H1 (cell line): ENCODE measurements around the gene CRACDL. TPM values are rescaled to one million over a fixed set of nuclear protein-coding genes. Genes with fewer than 3 reads are reported as not detected.
A peak's percentile ranks its signal among the peaks of the same experiment; 100 is the strongest.

Experiments
- CTCF ChIA-PET: fragments of 300-600 bp; sonication (Branson Sonifier 250); formaldehyde crosslinking; loops from one replicate; lab custom pipeline; 2021; ENCODE audit not compliant: partially characterized antibody; lab: Charles Lee
- POLR2A ChIA-PET: fragments of 300-600 bp; sonication (Branson Sonifier 250); formaldehyde crosslinking; loops from one replicate; lab custom pipeline; 2021; ENCODE audit warnings: inconsistent platforms; ENCODE audit not compliant: partially characterized antibody; lab: Charles Lee
- DNase-seq, 2 experiments: peaks; one replicate each; pipeline versions ENCODE4 v3.0.0 to v3.0.0-alpha.2; 2010 to 2022; ENCODE audit warnings: low spot score in 2 of 2, low read depth in 1 of 2, mixed read lengths in 1 of 2
- FAIRE-seq: peaks from 2 replicates; lab custom pipeline; 2011; peaks lifted over from hg19 to GRCh38; lab: Jason Lieb, UNC
- H2AFZ ChIP-seq: 2 replicates; pipeline ENCODE4 v1.8.1; 2012; ENCODE audit warnings: low read length, inconsistent platforms
- H2AK5ac ChIP-seq: 2 replicates; pipeline ENCODE4 v1.6.1; 2013; ENCODE audit warnings: low read depth, low read length
- H2BK120ac ChIP-seq: replicated peaks from 2 replicates; pipeline ENCODE3; 2013; ENCODE audit warnings: low read depth, low read length, inconsistent platforms
- H2BK12ac ChIP-seq: 2 replicates; pipeline ENCODE4 v1.6.1; 2013; ENCODE audit warnings: low read depth, low read length
- H2BK15ac ChIP-seq: 2 replicates; pipeline ENCODE4 v1.6.1; 2013; ENCODE audit warnings: low read length
- H2BK20ac ChIP-seq: 2 replicates; pipeline ENCODE4 v1.6.1; 2013; ENCODE audit warnings: low read length
- H2BK5ac ChIP-seq: 2 replicates; pipeline ENCODE4 v1.6.1; 2013; ENCODE audit warnings: low read depth, low read length
- H3K14ac ChIP-seq: 2 replicates; pipeline ENCODE4 v1.6.1; 2013; ENCODE audit warnings: inconsistent platforms; ENCODE audit not compliant: insufficient read length
- H3K18ac ChIP-seq: 2 replicates; pipeline ENCODE4 v1.6.1; 2013; ENCODE audit warnings: low read length; ENCODE audit errors: extremely low read depth
- H3K23ac ChIP-seq: 2 replicates; pipeline ENCODE4 v1.6.1; 2013; ENCODE audit warnings: inconsistent platforms; ENCODE audit not compliant: insufficient read length
- H3K23me2 ChIP-seq: 2 replicates; pipeline ENCODE4 v1.6.1; 2013; ENCODE audit warnings: low read depth, low read length
- H3K27ac ChIP-seq: 2 replicates; pipeline ENCODE4 v1.6.1; 2011; ENCODE audit warnings: low read depth, low read length, inconsistent platforms
- H3K27me3 ChIP-seq, 4 experiments: replicated peaks in 1 of 4; 1 replicate in 1 of 4; 2 replicates in 3 of 4; pipeline versions ENCODE4 v1.6.1 to v1.8.1; 2011 to 2013; ENCODE audit warnings: low read length in 3 of 4, mild to moderate bottlenecking in 3 of 4, inconsistent platforms in 2 of 4, mixed read lengths in 2 of 4, moderate library complexity in 1 of 4; ENCODE audit not compliant: control insufficient read depth in 3 of 4, insufficient read depth in 3 of 4; ENCODE audit errors: extremely low read depth in 1 of 4
- H3K36me3 ChIP-seq, 4 experiments: 2 replicates each; pipeline versions ENCODE4 v1.6.1 to v1.8.1; 2011 to 2013; ENCODE audit warnings: mild to moderate bottlenecking in 4 of 4, low read length in 3 of 4, moderate library complexity in 2 of 4, control low read depth in 1 of 4, inconsistent platforms in 1 of 4; ENCODE audit not compliant: insufficient read depth in 4 of 4, control insufficient read depth in 2 of 4
- H3K4ac ChIP-seq: replicated peaks from 2 replicates; pipeline ENCODE3; 2013; ENCODE audit warnings: low read length, low read depth, mixed read lengths, inconsistent platforms; ENCODE audit not compliant: insufficient read length
- H3K4me1 ChIP-seq, 4 experiments: replicated peaks in 1 of 4; 1 replicate in 1 of 4; 2 replicates in 3 of 4; pipeline versions ENCODE4 v1.6.1 to v1.8.1; 2011 to 2013; ENCODE audit warnings: low read length in 3 of 4, inconsistent platforms in 2 of 4, mixed read lengths in 1 of 4; ENCODE audit not compliant: insufficient read depth in 4 of 4, control insufficient read depth in 3 of 4
- H3K4me2 ChIP-seq, 2 experiments: 2 replicates each; pipeline versions ENCODE4 v1.6.1 to v1.8.1; 2011 to 2013; ENCODE audit warnings: low read depth in 2 of 2, low read length in 2 of 2, control low read depth in 1 of 2, inconsistent platforms in 1 of 2, mild to moderate bottlenecking in 1 of 2; ENCODE audit not compliant: insufficient read depth in 1 of 2
- H3K4me3 ChIP-seq, 4 experiments: fragments of 200-600, 300-600 bp in 1 of 4; sonication (generic), shearing (Covaris generic), sonication (Bioruptor Twin) in 1 of 4; 2 replicates each; pipeline versions ENCODE4 v1.5.1 to v1.8.1; 2011 to 2016; ENCODE audit warnings: low read length in 4 of 4, low read depth in 3 of 4, control low read depth in 2 of 4, inconsistent platforms in 2 of 4, mild to moderate bottlenecking in 2 of 4, mixed read lengths in 1 of 4, moderate library complexity in 1 of 4; ENCODE audit not compliant: insufficient read depth in 2 of 4; ENCODE audit errors: extremely low read depth in 1 of 4
- H3K56ac ChIP-seq: replicated peaks from 2 replicates; pipeline ENCODE3; 2013; ENCODE audit warnings: low read depth, mild to moderate bottlenecking, mixed read lengths, low read length, inconsistent platforms; ENCODE audit not compliant: insufficient read length
- H3K79me1 ChIP-seq: 2 replicates; pipeline ENCODE4 v1.6.1; 2013; ENCODE audit warnings: low read depth, low read length, control low read depth
- H3K79me2 ChIP-seq, 2 experiments: 2 replicates each; pipeline versions ENCODE4 v1.6.1 to v1.8.1; 2012 to 2013; ENCODE audit warnings: low read length in 2 of 2, mild to moderate bottlenecking in 2 of 2, inconsistent platforms in 1 of 2; ENCODE audit not compliant: insufficient read depth in 2 of 2, control insufficient read depth in 1 of 2
- H3K9ac ChIP-seq, 4 experiments: replicated peaks in 1 of 4; 1 replicate in 1 of 4; 2 replicates in 3 of 4; pipeline versions ENCODE4 v1.6.1 to v1.8.1; 2011 to 2013; ENCODE audit warnings: low read depth in 3 of 4, low read length in 3 of 4, control low read depth in 2 of 4, mild to moderate bottlenecking in 2 of 4, moderate library complexity in 2 of 4, inconsistent platforms in 1 of 4; ENCODE audit errors: extremely low read depth in 1 of 4
- H3K9me3 ChIP-seq, 2 experiments: 2 replicates each; pipeline versions ENCODE4 v1.6.1 to v1.8.1; 2012 to 2013; ENCODE audit warnings: mild to moderate bottlenecking in 2 of 2, moderate library complexity in 2 of 2, control low read depth in 1 of 2, inconsistent platforms in 1 of 2, low read depth in 1 of 2, low read length in 1 of 2, mixed read lengths in 1 of 2; ENCODE audit not compliant: insufficient read depth in 2 of 2
- H4K20me1 ChIP-seq, 2 experiments: replicated peaks in 1 of 2; 2 replicates each; pipeline versions ENCODE3 to v1.8.1; 2011 to 2013; ENCODE audit warnings: inconsistent platforms in 2 of 2, low read length in 2 of 2, mild to moderate bottlenecking in 1 of 2; ENCODE audit not compliant: insufficient read depth in 2 of 2, control insufficient read depth in 1 of 2
- H4K5ac ChIP-seq: 2 replicates; pipeline ENCODE4 v1.6.1; 2013; ENCODE audit warnings: low read length, low read depth, mixed read lengths, inconsistent platforms; ENCODE audit not compliant: insufficient read length
- H4K8ac ChIP-seq: 2 replicates; pipeline ENCODE4 v1.8.0; 2013; ENCODE audit warnings: mild to moderate bottlenecking, moderate library complexity, low read length, inconsistent platforms; ENCODE audit not compliant: insufficient read depth; ENCODE audit errors: extremely low read depth
- H4K91ac ChIP-seq: replicated peaks from 2 replicates; pipeline ENCODE3; 2013; ENCODE audit warnings: low read length, mixed read lengths, inconsistent platforms; ENCODE audit not compliant: insufficient read length
- KDM5A ChIP-seq: fragments of 200-600 bp; IDR thresholded peaks from 2 replicates; pipeline ENCODE4 v1.7.1; 2012; ENCODE audit warnings: mild to moderate bottlenecking, low read length, inconsistent platforms, mixed read lengths
- WGBS, 2 experiments: shearing (Covaris generic) in 1 of 2; methylation state at CpG; one replicate each; pipeline versions ENCODE4 v1.1.6 to v1.1.7; 2013 to 2015; ENCODE audit warnings: low lambda C conversion rate in 2 of 2, mixed read lengths in 2 of 2, inconsistent platforms in 1 of 2, low coverage in 1 of 2, missing lambda C conversion rate in 1 of 2; ENCODE audit not compliant: insufficient replicate concordance in 2 of 2, insufficient coverage in 1 of 2, insufficient read length in 1 of 2; ENCODE audit errors: extremely low coverage in 1 of 2, missing lambda C conversion rate in 1 of 2; 5-methylcytosine and 5-hydroxymethylcytosine counted together
- polyA plus RNA-seq, 7 experiments: library from polyadenylated mRNA; depleted of rRNA in 3 of 7; stranded (reverse) in 5 of 7; unstranded in 2 of 7; fragments of >200 nt in 5 of 7; fragments of 200-250 nt in 2 of 7; gene quantifications; 1 replicate in 5 of 7; 2 replicates in 1 of 7; 4 replicates in 1 of 7; pipeline versions ENCODE4 v1.2.1 to v1.2.3, GENCODE V29; 2011 to 2013; ENCODE audit warnings: missing spikeins in 2 of 7, mixed read lengths in 2 of 7
- total RNA-seq: library from RNA; stranded (reverse); fragmentation: NEBNext Ultra II Directional; extraction: Animal tissue kit (Norgen Biotek cat#: 25700); gene quantifications from 2 replicates; pipeline ENCODE4 v1.2.1, GENCODE V29; 2021

The CRACDL gene
- total and polyA plus RNA-seq, 2 of the 8 experiments (the other 6 are each of a cell fraction or from before 2014, with no cell fraction given), result 0.07 to 0.38 TPM

GRCh38 chr2:98869870-98870269 lies 66.2 kb downstream of the CRACDL start:
- H2BK15ac ChIP-seq, result no peak overlapping the region
- no peak overlapping the region for H4K5ac ChIP-seq
- no peak overlapping the region for H2BK20ac ChIP-seq
- peak overlapping the region; percentile 45; the same call in 1 of the 2 replicates for H4K8ac ChIP-seq
- POLR2A ChIA-PET, result no interaction called here
- no peak overlapping the region for H3K27ac ChIP-seq
- FAIRE-seq (no peak), DNase-seq (no peak)
- no peaks in the 10 kb centered on the region for H3K23me2 ChIP-seq
- no peaks in the 10 kb centered on the region for H3K36me3 ChIP-seq
- H2AFZ ChIP-seq, result no peak overlapping the region
- H3K4ac ChIP-seq, result no peak overlapping the region
- H3K9ac ChIP-seq, result no peak overlapping the region
- no peak overlapping the region for H3K23ac ChIP-seq
- no peaks in the 10 kb centered on the region for H4K20me1 ChIP-seq
- peaks cover 0 to 8% (median 6%) of the 10 kb centered on the region in 4 experiments; a peak in 5 of 7 replicates for H3K4me1 ChIP-seq
- no peak overlapping the region for H3K4me2 ChIP-seq
- no peak for TF ChIP-seq KDM5A
- H3K79me1 ChIP-seq, result no peaks in the 10 kb centered on the region
- 85% methylated on average over 4 of the region's 4 CpGs; no CpG with 5 or more reads in 1 of the 2 experiments for WGBS, 2 experiments
- CTCF ChIA-PET, result interaction anchor here (1.0 to 1.5 kb wide), 2 partner anchors 34 to 56 kb away, joined by 3 to 4 read pairs; no protein-coding TSS in a partner anchor
- no peaks in the 10 kb centered on the region for H3K79me2 ChIP-seq
- no peak overlapping the region for H2AK5ac ChIP-seq
- no peak overlapping the region for H2BK5ac ChIP-seq
- no peak overlapping the region for H3K56ac ChIP-seq
- H2BK120ac ChIP-seq, result no peak overlapping the region
- H3K9me3 ChIP-seq, result no peaks in the 10 kb centered on the region
- H2BK12ac ChIP-seq, result no peak overlapping the region
- H3K4me3 ChIP-seq, result no peak overlapping the region
- no peaks in the 10 kb centered on the region for H3K27me3 ChIP-seq
- no peak overlapping the region for H4K91ac ChIP-seq
- H3K18ac ChIP-seq, result no peak overlapping the region
- no peak overlapping the region for H3K14ac ChIP-seq
